Fibroblast of peridontal ligament (primary cell): ENCODE measurements around the gene CCSAP.

Experiments
- DNase-seq: peaks from one replicate; pipeline ENCODE4 v3.0.0-alpha.2; 2010; ENCODE audit errors: extremely low read depth

Gene CCSAP

DNA sequence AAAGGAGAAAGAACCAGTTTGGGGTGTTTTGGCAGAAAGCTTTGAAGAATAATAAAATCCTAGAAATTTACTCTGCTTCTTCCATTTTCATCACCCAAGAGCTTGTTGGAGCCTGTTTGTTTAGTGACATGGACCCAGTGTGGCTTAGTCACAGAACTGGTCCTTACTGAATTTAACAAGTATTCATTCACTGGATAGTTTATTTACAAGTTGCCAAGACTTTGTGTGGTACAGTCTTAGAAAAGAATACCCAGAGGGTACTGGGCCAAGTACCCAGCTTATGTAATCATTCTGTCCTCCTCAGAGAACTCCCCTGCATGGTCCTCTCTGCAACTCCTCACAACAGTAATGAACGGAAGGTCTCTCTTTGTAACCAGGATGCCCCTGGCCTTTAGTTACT, 55.6 kb downstream of the CCSAP start:
- no peak for DNase-seq

GRCh38 chr1:229286099-229286766, 56.6 kb downstream of the CCSAP start:
- DNase-seq: peak; percentile 21

DNA sequence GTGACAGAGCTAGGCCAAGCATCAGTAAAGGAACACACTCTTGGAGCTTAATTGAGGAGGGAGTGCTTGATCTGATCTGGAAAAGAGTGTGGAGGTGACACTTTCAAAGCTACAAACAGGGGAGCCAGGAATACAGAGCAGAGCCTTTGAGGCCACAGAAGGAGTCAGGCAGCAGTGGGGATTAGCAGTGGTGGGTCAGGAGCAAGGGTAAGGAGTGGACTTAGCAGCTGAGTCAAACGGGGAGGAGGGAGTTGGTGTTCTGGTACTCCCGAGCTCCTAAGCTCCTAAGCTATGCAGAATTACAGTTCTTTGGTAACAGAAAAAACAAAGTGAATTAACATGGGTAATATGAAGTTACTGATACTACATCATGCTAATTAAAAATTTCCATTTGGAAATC, 57.4 kb downstream of the CCSAP start:
- no peak for DNase-seq

DNA sequence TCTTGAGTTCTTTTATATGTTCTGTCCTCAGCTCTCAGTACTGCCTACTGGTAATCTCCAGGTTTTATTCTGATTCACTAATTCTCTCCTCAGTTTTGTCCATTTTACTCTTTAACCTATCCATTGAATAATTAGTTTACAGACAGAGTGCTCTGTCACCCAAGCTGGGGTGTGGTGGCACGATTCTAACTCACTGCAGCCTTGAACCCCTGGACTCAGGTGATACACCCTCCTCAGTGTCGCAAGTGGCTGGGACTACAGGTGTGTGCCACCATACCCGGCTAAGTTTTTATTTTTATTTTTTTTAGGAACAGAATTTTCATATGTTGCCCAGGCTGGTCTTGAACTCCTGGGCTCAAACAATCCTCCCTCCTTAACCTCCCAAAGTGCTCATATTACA, 58.0 kb downstream of the CCSAP start:
- DNase-seq: no peak

DNA sequence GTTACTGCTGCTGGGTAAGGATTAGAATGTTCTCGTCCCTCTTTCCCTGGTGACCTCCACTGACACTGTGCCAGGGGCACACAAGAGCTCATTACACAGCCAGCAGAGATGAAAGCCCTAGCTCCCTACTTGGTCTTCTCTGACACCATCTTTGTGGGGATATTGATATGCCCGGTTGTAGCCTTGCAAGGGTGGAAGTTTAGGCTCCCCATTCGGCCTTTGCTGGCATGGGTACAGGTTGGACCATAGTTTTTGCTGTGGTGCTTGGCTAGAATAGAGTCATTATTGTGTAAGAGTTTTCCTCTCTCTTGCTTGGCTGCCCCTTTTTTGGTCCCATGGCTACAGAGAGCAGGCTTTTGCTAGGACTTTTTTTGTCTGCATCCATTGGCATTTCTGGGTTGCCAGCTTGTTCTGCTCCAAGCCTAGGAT, 59.6 kb downstream of the CCSAP start:
- DNase-seq: no peak

- no peak for DNase-seq
Observed at GRCh38 chr1:229282295-229282823, 60.5 kb downstream of the CCSAP start.

GRCh38 chr1:229281339-229281926, 61.4 kb downstream of the CCSAP start:
- no peak for DNase-seq

- DNase-seq: peak; percentile 38
Observed at GRCh38 chr1:229280921-229281320, 61.9 kb downstream of the CCSAP start.

DNA sequence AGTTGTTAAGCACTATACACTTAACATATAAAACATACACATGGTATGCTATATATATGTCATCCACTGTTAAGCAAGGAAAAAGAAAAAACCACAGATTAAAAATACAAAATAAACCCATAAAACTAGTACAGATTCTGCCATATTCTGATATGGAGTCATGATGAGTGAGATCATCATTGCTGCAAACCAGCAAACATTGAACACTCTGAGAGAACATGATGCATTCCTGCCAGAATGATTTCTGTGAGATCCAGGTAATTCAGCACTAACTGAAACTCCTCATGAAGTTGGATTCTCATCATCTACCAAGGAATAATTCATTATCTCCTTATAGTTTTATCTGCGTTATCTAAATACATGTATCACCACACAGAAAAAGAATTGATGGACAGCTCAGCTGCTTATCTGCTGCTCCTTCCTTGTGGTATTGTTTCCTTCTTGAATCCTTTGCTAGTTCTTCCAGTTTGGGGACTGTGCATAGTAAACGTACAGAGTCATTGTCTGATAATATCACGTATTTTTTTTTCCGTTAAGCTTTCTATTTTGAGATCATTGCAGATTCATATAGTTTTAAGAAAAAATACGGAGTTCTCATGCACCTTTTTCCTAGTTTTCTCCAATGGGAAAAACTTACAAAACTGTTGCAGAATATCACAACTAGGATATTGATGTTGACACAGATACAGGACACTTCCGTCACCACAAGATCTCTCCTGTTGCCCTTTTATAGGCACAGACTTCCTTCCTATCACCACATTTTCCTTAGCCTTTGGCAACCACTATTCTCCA, 62.6 kb downstream of the CCSAP start:
- no peak for DNase-seq

- no peak for DNase-seq
Observed at GRCh38 chr1:229279242-229279641, 63.6 kb downstream of the CCSAP start.

DNA sequence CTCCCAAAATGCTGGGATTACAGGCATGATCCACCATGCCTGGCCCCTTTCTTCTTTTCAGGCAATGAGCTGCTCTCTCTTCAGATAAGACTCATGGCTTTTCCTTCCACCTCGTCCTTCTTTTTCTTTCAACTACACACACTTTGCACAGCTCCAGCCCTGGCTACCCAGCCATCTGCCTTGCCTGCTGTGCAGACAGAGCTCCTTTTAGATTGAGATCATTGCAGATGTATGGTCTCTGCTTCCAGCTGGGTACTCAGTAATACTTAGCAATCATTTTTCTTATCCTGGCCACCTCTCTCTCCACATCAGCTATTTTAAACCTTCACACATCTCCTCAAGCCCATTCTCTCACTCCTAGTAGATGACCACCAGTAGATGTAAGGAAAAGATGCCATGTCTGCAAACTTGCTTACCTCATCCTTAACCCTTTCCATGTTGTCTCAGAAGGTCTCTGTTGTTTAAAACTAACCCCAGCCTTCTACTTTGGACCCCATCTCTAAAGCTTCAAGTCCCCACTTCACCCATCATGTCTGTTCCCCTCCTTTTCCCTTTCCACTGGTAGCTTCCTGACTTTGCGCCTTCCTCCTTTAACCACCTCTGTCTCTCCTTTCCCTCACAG, 64.6 kb downstream of the CCSAP start:
- DNase-seq: no peak

- no peak for DNase-seq
Observed at GRCh38 chr1:229275005-229275404, 67.8 kb downstream of the CCSAP start.

GRCh38 chr1:229273507-229274232, 69.2 kb downstream of the CCSAP start:
- no peak for DNase-seq

- no peak for DNase-seq
Observed at GRCh38 chr1:229272164-229273158, 70.4 kb downstream of the CCSAP start.

GRCh38 chr1:229271448-229272159, 71.2 kb downstream of the CCSAP start:
- peak; percentile 38 for DNase-seq
